Liver (tissue), 3 donors: ENCODE measurements around the gene PPIL3.

Experiments used
- EGR1 ChIP-seq, 2 donors: IDR thresholded peaks; 2 replicates each; pipeline ENCODE4 v1.6.1; 2016 to 2018; ENCODE audit warnings: antibody characterized with exemption in 2 of 2, low read depth in 2 of 2
- FOXA2 ChIP-seq: IDR thresholded peaks from 2 replicates; pipeline ENCODE4 v1.6.1; 2016; ENCODE audit warnings: antibody characterized with exemption
- HNF4G ChIP-seq: IDR thresholded peaks from 2 replicates; pipeline ENCODE4 v1.6.1; 2016; ENCODE audit warnings: antibody characterized with exemption
- RXRA ChIP-seq, 2 donors: IDR thresholded peaks; 2 replicates each; pipeline ENCODE4 v1.6.1; 2017 to 2018; ENCODE audit warnings: antibody characterized with exemption in 2 of 2, mild to moderate bottlenecking in 1 of 2
- SP1 ChIP-seq: IDR thresholded peaks from 2 replicates; pipeline ENCODE4 v1.6.1; 2018; ENCODE audit warnings: antibody characterized with exemption, mild to moderate bottlenecking
- TF ChIP-seq, protein P1 (sequence below): IDR thresholded peaks from 2 replicates; pipeline ENCODE4 v1.6.1; 2016; ENCODE audit warnings: antibody characterized with exemption, mild to moderate bottlenecking
- TF ChIP-seq, protein P2 (sequence below): fragments of 150-350 bp; IDR thresholded peaks from 2 replicates; pipeline ENCODE4 v1.5.1; 2017; ENCODE audit warnings: improper control_type of control experiment, low read depth, low read length; ENCODE audit not compliant: missing input control
- TF ChIP-seq, protein P3 (sequence below): IDR thresholded peaks from 2 replicates; pipeline ENCODE4 v1.6.1; 2016; ENCODE audit warnings: antibody characterized with exemption
- TF ChIP-seq, protein P4 (sequence below): IDR thresholded peaks from 2 replicates; pipeline ENCODE4 v1.6.1; 2016; ENCODE audit warnings: antibody characterized with exemption
- donor health status: healthy.
- donor health status: healthy.

GRCh38 chr2:200863782-200864175 lies 25.1 kb downstream of the PPIL3 start:
- TF ChIP-seq, protein P1, sequence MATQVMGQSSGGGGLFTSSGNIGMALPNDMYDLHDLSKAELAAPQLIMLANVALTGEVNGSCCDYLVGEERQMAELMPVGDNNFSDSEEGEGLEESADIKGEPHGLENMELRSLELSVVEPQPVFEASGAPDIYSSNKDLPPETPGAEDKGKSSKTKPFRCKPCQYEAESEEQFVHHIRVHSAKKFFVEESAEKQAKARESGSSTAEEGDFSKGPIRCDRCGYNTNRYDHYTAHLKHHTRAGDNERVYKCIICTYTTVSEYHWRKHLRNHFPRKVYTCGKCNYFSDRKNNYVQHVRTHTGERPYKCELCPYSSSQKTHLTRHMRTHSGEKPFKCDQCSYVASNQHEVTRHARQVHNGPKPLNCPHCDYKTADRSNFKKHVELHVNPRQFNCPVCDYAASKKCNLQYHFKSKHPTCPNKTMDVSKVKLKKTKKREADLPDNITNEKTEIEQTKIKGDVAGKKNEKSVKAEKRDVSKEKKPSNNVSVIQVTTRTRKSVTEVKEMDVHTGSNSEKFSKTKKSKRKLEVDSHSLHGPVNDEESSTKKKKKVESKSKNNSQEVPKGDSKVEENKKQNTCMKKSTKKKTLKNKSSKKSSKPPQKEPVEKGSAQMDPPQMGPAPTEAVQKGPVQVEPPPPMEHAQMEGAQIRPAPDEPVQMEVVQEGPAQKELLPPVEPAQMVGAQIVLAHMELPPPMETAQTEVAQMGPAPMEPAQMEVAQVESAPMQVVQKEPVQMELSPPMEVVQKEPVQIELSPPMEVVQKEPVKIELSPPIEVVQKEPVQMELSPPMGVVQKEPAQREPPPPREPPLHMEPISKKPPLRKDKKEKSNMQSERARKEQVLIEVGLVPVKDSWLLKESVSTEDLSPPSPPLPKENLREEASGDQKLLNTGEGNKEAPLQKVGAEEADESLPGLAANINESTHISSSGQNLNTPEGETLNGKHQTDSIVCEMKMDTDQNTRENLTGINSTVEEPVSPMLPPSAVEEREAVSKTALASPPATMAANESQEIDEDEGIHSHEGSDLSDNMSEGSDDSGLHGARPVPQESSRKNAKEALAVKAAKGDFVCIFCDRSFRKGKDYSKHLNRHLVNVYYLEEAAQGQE, result no peak
- TF ChIP-seq, protein P2, sequence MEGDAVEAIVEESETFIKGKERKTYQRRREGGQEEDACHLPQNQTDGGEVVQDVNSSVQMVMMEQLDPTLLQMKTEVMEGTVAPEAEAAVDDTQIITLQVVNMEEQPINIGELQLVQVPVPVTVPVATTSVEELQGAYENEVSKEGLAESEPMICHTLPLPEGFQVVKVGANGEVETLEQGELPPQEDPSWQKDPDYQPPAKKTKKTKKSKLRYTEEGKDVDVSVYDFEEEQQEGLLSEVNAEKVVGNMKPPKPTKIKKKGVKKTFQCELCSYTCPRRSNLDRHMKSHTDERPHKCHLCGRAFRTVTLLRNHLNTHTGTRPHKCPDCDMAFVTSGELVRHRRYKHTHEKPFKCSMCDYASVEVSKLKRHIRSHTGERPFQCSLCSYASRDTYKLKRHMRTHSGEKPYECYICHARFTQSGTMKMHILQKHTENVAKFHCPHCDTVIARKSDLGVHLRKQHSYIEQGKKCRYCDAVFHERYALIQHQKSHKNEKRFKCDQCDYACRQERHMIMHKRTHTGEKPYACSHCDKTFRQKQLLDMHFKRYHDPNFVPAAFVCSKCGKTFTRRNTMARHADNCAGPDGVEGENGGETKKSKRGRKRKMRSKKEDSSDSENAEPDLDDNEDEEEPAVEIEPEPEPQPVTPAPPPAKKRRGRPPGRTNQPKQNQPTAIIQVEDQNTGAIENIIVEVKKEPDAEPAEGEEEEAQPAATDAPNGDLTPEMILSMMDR, result no peak
- no peak for TF ChIP-seq EGR1 (IDR thresholded peaks at IDR 0.05; ENCODE audit: low read depth in 2 of 2)
- TF ChIP-seq, protein P3, sequence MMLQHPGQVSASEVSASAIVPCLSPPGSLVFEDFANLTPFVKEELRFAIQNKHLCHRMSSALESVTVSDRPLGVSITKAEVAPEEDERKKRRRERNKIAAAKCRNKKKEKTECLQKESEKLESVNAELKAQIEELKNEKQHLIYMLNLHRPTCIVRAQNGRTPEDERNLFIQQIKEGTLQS, result no peak
- no peak for TF ChIP-seq FOXA2
- TF ChIP-seq HNF4G, result no peak
- no peak for TF ChIP-seq SP1
- no peak for TF ChIP-seq RXRA (IDR thresholded peaks at IDR 0.05)
- TF ChIP-seq, protein P4, sequence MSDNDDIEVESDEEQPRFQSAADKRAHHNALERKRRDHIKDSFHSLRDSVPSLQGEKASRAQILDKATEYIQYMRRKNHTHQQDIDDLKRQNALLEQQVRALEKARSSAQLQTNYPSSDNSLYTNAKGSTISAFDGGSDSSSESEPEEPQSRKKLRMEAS, result no peak
